IPS-15b (cell line): ENCODE measurements around the gene COBL.

ENCODE experiments used
- H3K27me3 ChIP-seq: one replicate; pipeline ENCODE4 v1.6.1; 2013; ENCODE audit warnings: low read length; ENCODE audit not compliant: control insufficient read depth, insufficient read depth
- H3K36me3 ChIP-seq: one replicate; pipeline ENCODE4 v1.6.1; 2013; ENCODE audit warnings: low read length; ENCODE audit not compliant: control insufficient read depth, insufficient read depth
- H3K4me1 ChIP-seq: one replicate; pipeline ENCODE4 v1.6.1; 2013; ENCODE audit warnings: mild to moderate bottlenecking, low read length; ENCODE audit not compliant: control insufficient read depth, insufficient read depth
- H3K4me3 ChIP-seq: one replicate; pipeline ENCODE4 v1.5.1; 2013; ENCODE audit warnings: low read depth, low read length
- H3K9ac ChIP-seq: one replicate; pipeline ENCODE4 v1.6.1; 2013; ENCODE audit warnings: low read depth, mild to moderate bottlenecking, low read length
- H3K9me3 ChIP-seq: one replicate; pipeline ENCODE4 v1.6.1; 2013; ENCODE audit warnings: mild to moderate bottlenecking, low read length; ENCODE audit not compliant: control insufficient read depth, insufficient read depth

The COBL gene

DNA sequence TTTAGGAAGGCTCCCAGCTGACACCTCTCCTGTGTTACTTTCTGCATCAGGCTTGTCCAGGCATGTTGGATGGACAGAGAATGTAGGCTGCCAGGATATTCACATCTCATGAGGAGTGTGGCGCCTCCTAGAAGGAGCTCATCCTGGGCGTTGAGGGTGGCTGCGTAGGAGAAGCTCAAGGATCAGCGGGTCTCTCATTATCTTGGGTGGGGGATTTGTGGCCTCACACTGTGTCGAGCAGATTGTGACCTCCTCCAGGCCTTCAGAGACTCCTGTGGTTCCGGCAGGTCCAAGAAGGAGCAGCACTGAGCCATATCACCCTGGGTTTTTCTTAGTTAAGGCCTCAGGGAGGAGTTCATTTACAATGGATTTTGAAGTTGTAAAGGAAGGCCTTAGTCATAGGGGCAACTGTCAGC, 8.7 kb upstream of the COBL start:
- Histone ChIP-seq H3K4me3 (no peak overlapping the region), H3K9me3 (no peaks in the 10 kb centered on the region), H3K4me1 (peaks cover 29% of the 10 kb centered on the region), H3K9ac (peak overlapping the region; percentile 20), H3K36me3 (no peaks in the 10 kb centered on the region), H3K27me3 (no peaks in the 10 kb centered on the region)

GRCh38 chr7:51324206-51324898, 7.7 kb upstream of the COBL start:
- H3K9ac ChIP-seq, result no peak overlapping the region
- H3K27me3 ChIP-seq, result no peaks in the 10 kb centered on the region
- H3K4me3 ChIP-seq, result no peak overlapping the region
- no peaks in the 10 kb centered on the region for H3K36me3 ChIP-seq
- no peaks in the 10 kb centered on the region for H3K9me3 ChIP-seq
- peaks cover 29% of the 10 kb centered on the region for H3K4me1 ChIP-seq

DNA sequence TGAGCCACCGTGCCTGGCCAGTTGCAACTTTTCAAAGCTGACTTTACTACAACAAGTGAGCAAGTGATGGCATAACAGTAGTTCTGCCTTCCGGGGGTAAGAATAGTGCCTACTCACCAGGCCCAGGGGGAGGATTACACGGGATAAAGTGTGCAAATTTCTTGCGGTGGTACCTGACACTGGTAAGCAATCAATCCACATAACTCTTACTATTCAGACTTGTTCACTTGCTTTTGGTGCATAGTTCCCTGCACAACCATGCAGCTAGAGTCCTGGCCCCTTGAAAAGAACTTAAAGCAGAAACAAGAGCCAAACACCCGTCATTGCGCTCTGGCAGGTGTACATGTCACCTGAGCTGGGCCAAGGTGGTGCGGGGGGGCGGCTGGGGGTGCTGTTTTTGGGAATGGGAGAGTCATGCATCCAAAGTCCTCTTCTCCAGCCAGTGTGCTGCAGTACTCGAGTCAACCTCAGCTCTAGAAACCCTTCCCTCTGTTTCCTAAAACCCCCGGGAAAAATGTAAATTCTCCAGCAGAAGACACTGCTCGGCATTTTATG, 5.4 kb upstream of the COBL start:
- Histone ChIP-seq H3K36me3 (no peaks in the 10 kb centered on the region), H3K27me3 (peaks cover 3% of the 10 kb centered on the region), H3K9ac (no peak overlapping the region), H3K9me3 (no peaks in the 10 kb centered on the region), H3K4me3 (no peak overlapping the region), H3K4me1 (peaks cover 25% of the 10 kb centered on the region)

DNA sequence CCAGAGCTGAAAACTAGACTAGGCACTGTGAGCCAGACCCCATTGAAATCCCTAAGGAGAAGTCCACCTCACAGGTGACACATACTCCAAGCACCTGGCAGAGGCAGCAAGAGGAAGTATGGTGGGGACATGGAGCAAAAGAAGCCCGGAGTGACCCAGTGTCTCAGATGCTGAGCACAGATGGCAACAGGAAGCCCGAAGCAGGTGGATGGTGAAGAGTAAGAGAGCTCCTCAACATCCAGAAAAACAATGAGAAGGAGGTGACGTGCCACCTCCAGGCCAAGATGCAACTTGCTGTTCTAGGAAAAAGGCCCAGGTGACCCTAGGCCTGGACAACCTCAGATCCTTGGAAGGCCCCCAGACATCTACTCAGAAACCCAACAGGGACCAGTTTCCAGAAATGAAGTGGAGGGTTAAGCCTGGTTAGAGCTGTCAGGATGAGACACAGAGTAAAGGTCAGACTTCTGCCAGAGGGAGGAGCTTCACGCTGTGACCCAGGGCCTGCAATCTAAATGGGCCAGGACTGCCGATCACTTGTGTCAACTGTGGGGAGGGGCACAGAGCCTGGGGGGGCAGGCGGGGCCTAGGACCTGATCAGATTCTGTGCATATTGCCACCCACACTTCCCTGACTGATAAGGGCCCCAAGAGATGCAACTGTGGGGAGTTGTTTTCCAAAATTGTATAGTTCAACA, 2.4 kb upstream of the COBL start:
- Histone ChIP-seq H3K4me3 (no peak overlapping the region), H3K36me3 (no peaks in the 10 kb centered on the region), H3K9me3 (no peaks in the 10 kb centered on the region), H3K9ac (no peak overlapping the region), H3K27me3 (peaks cover 3% of the 10 kb centered on the region), H3K4me1 (peaks cover 15% of the 10 kb centered on the region)

- Histone ChIP-seq H3K36me3 (no peaks in the 10 kb centered on the region), H3K4me1 (peaks cover 19% of the 10 kb centered on the region), H3K9ac (no peak overlapping the region), H3K9me3 (no peaks in the 10 kb centered on the region), H3K4me3 (peak overlapping the region; percentile 94), H3K27me3 (peaks cover 3% of the 10 kb centered on the region)
These were observed 1.4 kb upstream of the COBL start for GRCh38 chr7:51318001-51318400.

GRCh38 chr7:51317582-51317910, 937 bp upstream of the COBL start:
- Histone ChIP-seq H3K9me3 (no peaks in the 10 kb centered on the region), H3K36me3 (no peaks in the 10 kb centered on the region), H3K4me1 (peaks cover 19% of the 10 kb centered on the region), H3K4me3 (peak overlapping the region; percentile 94), H3K27me3 (peaks cover 3% of the 10 kb centered on the region), H3K9ac (peak overlapping the region; percentile 61)

DNA sequence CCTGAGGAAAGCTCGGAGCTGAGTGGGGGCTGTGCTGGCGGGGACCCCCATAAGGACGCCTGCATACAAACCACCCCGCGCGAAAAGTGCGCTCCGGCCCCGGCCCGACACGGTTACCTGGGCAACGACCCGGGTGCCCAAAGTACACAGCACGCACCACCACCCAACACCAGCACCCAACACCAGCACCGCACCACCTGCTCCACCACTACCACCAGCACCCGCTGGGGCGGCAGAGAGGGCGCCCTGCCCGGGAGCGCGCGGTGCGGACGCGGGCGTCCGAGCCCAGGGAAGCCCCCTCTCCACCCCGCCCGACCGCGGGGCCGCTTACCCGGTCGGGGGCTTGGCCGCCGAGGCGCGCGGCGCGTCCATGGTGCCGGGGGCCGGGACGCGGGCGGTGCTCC, 345 bp downstream of the COBL start:
- H3K36me3 ChIP-seq, result no peaks in the 10 kb centered on the region
- H3K9ac ChIP-seq, result peak overlapping the region; percentile 48
- H3K9me3 ChIP-seq, result no peaks in the 10 kb centered on the region
- peaks cover 3% of the 10 kb centered on the region for H3K27me3 ChIP-seq
- H3K4me1 ChIP-seq, result peaks cover 21% of the 10 kb centered on the region
- H3K4me3 ChIP-seq, result peak overlapping the region; percentile 73

GRCh38 chr7:51315393-51316261, 982 bp downstream of the COBL start:
- peaks cover 21% of the 10 kb centered on the region for H3K4me1 ChIP-seq
- H3K9me3 ChIP-seq, result no peaks in the 10 kb centered on the region
- no peaks in the 10 kb centered on the region for H3K36me3 ChIP-seq
- peak overlapping the region; percentile 73 for H3K4me3 ChIP-seq
- H3K9ac ChIP-seq, result peak overlapping the region; percentile 48
- H3K27me3 ChIP-seq, result peaks cover 3% of the 10 kb centered on the region

GRCh38 chr7:51314726-51315125, 1.9 kb downstream of the COBL start:
- Histone ChIP-seq H3K9ac (no peak overlapping the region), H3K4me3 (peak overlapping the region; percentile 73), H3K27me3 (peaks cover 3% of the 10 kb centered on the region)

GRCh38 chr7:51313738-51314425, 2.7 kb downstream of the COBL start:
- Histone ChIP-seq H3K9me3 (no peaks in the 10 kb centered on the region), H3K4me3 (peak overlapping the region; percentile 73), H3K9ac (no peak overlapping the region), H3K4me1 (peaks cover 19% of the 10 kb centered on the region), H3K27me3 (peaks cover 3% of the 10 kb centered on the region), H3K36me3 (no peaks in the 10 kb centered on the region)

More at GRCh38 chr7:51314726-51315125, 1.9 kb downstream of the COBL start:
- no peaks in the 10 kb centered on the region for H3K36me3 ChIP-seq
- peaks cover 23% of the 10 kb centered on the region for H3K4me1 ChIP-seq
- H3K9me3 ChIP-seq, result no peaks in the 10 kb centered on the region
